Measurements from ENCODE around the gene FAAP100. TPM values are rescaled to one million over a fixed set of nuclear protein-coding genes. Genes with fewer than 3 reads are reported as not detected.
A peak's percentile ranks its signal among the peaks of the same experiment; 100 is the strongest.

The FAAP100 gene
- total RNA-seq, 1 donor from 2014 or later: 21.4 TPM

- H3K4me1 ChIP-seq: peaks cover 63% of the 10 kb centered on the region
- H3K4me3 ChIP-seq: peak overlapping the region; percentile 93 to 99
- peak overlapping the region; percentile 100 for H3K27ac ChIP-seq
- intact Hi-C loops (cut with DNase I): loop anchor here (5.0 kb wide), 1 partner anchor 37 kb away; the partner anchor contains the start of gene FAAP100
- no peaks in the 10 kb centered on the region for H3K27me3 ChIP-seq
- TF ChIP-seq POLR2A (IDR thresholded peaks at IDR 0.05): peak in 1 of 2 donors; percentile 85
- no peak for TF ChIP-seq CTCF (IDR thresholded peaks at IDR 0.05)
- peak in 1 of 2 donors; percentile 70 for TF ChIP-seq POLR2AphosphoS5 (IDR thresholded peaks at IDR 0.05; ENCODE audit: insufficient read depth in 1 of 2, low read depth in 1 of 2)
- peaks cover 9 to 24% of the 10 kb centered on the region in 2 donors for H3K36me3 ChIP-seq
- H3K9me3 ChIP-seq: no peaks in the 10 kb centered on the region
- DNase-seq (ENCODE audit: extremely low spot score in 2 of 2): no peak
These were observed 37.2 kb downstream of the FAAP100 start for GRCh38 chr17:81514739-81515529.

GRCh38 chr17:81514489-81514738 is 37.7 kb downstream of the FAAP100 start:
- intact Hi-C loops (cut with DNase I): loop anchor here (5.0 kb wide), 1 partner anchor 38 kb away; the partner anchor contains the start of gene FAAP100
- TF ChIP-seq CTCF (IDR thresholded peaks at IDR 0.05): no peak
- no peak for TF ChIP-seq POLR2AphosphoS5 (IDR thresholded peaks at IDR 0.05; ENCODE audit: insufficient read depth in 1 of 2, low read depth in 1 of 2)
- no peak for TF ChIP-seq POLR2A (IDR thresholded peaks at IDR 0.05)
- H3K4me1 ChIP-seq: peaks cover 63% of the 10 kb centered on the region
- peaks cover 9 to 29% of the 10 kb centered on the region in 2 donors for H3K36me3 ChIP-seq
- H3K4me3 ChIP-seq: peak overlapping the region; percentile 93 to 99
- DNase-seq (ENCODE audit: extremely low spot score in 2 of 2): no peak
- H3K27ac ChIP-seq: peak overlapping the region; percentile 100
- no peaks in the 10 kb centered on the region for H3K9me3 ChIP-seq
- H3K27me3 ChIP-seq: no peaks in the 10 kb centered on the region

GRCh38 chr17:81513753-81514488 is 38.2 kb downstream of the FAAP100 start:
- no peak for DNase-seq (ENCODE audit: extremely low spot score in 2 of 2)
- Histone ChIP-seq H3K4me3 (peak overlapping the region; percentile 93 to 99), H3K36me3 (peaks cover 9 to 34% of the 10 kb centered on the region in 2 donors), H3K9me3 (no peaks in the 10 kb centered on the region), H3K4me1 (peaks cover 63% of the 10 kb centered on the region), H3K27ac (peak overlapping the region; percentile 100), H3K27me3 (no peaks in the 10 kb centered on the region)
- no peak for TF ChIP-seq POLR2A (IDR thresholded peaks at IDR 0.05)
- TF ChIP-seq POLR2AphosphoS5 (IDR thresholded peaks at IDR 0.05; ENCODE audit: insufficient read depth in 1 of 2, low read depth in 1 of 2): peak in 1 of 2 donors; percentile 45
- intact Hi-C loops (cut with DNase I): loop anchor here (5.0 kb wide), 1 partner anchor 38 kb away; the partner anchor contains the start of gene FAAP100

GRCh38 chr17:81513372-81513752 is 38.8 kb downstream of the FAAP100 start:
- Histone ChIP-seq H3K4me3 (peak overlapping the region; percentile 93 to 99), H3K27me3 (no peaks in the 10 kb centered on the region), H3K36me3 (peaks cover 9 to 37% of the 10 kb centered on the region in 2 donors), H3K4me1 (peaks cover 63% of the 10 kb centered on the region), H3K27ac (peak overlapping the region; percentile 100), H3K9me3 (no peaks in the 10 kb centered on the region)
- intact Hi-C loops (cut with DNase I): loop anchor here (5.0 kb wide), 1 partner anchor 39 kb away; the partner anchor contains the start of gene FAAP100
- DNase-seq (ENCODE audit: extremely low spot score in 2 of 2): no peak
- TF ChIP-seq POLR2A (IDR thresholded peaks at IDR 0.05): no peak
- TF ChIP-seq POLR2AphosphoS5 (IDR thresholded peaks at IDR 0.05; ENCODE audit: insufficient read depth in 1 of 2, low read depth in 1 of 2): peak; percentile 25 to 28
- no peak for TF ChIP-seq CTCF (IDR thresholded peaks at IDR 0.05)

- Histone ChIP-seq H3K4me3 (peak within 1 kb of the TSS; percentile 93 to 99), H3K9me3 (no peaks in the 10 kb centered on the region), H3K27me3 (no peaks in the 10 kb centered on the region), H3K4me1 (peaks cover 57% of the 10 kb centered on the region), H3K36me3 (peaks cover 9 to 37% of the 10 kb centered on the region in 2 donors), H3K27ac (peak within 1 kb of the TSS; percentile 100)
- intact Hi-C loops (cut with DNase I): loop anchor here (5.0 kb wide), 1 partner anchor 40 kb away; the partner anchor contains the start of gene FAAP100
- no peak for DNase-seq (ENCODE audit: extremely low spot score in 2 of 2)
- TF ChIP-seq CTCF (IDR thresholded peaks at IDR 0.05) (no peak), POLR2A (IDR thresholded peaks at IDR 0.05) (peak in 1 of 2 donors; percentile 91), POLR2AphosphoS5 (IDR thresholded peaks at IDR 0.05; ENCODE audit: insufficient read depth in 1 of 2, low read depth in 1 of 2) (peak in 1 of 2 donors; percentile 82)
These were observed 39.4 kb downstream of the FAAP100 start, which contains the start of gene ACTG1 for GRCh38 chr17:81512562-81513371. Gene ACTG1 (minus strand): TSS chr17:81512799. CDS start chr17:81512354, 445 bp downstream.

All from vagina (tissue), 2 donors.